Omental fat pad (tissue), 4 donors: Measurements from ENCODE around the gene SGSM2. TPM values are rescaled to one million over a fixed set of nuclear protein-coding genes. Genes with fewer than 3 reads are reported as not detected.

ENCODE experiments used
- ATAC-seq: fragments of 150-250 bp; one replicate; pipeline ENCODE4 v1.9.1; 2016; ENCODE audit warnings: mild to moderate bottlenecking, moderate library complexity; ENCODE audit not compliant: low FRiP score
- DNase-seq: peaks from one replicate; pipeline ENCODE4 v3.0.0-alpha.2; 2019; ENCODE audit warnings: low spot score
- CTCF ChIP-seq, 3 donors: fragments of 450-650 bp; IDR thresholded peaks; one replicate each; pipeline ENCODE4 v1.5.1; 2016 to 2017; ENCODE audit warnings: antibody characterized with exemption in 3 of 3, mild to moderate bottlenecking in 3 of 3, moderate library complexity in 2 of 3
- total RNA-seq, 4 donors: library from RNA; depleted of rRNA; stranded (reverse); fragments of >200 nt; gene quantifications; one replicate each; pipeline ENCODE4 v1.1.0, GENCODE V29; 2016

SGSM2 gene
- total RNA-seq, 4 donors from 2014 or later = 30.8 to 50.7 (median 39.8) TPM

- ATAC-seq = peak; percentile 80
- DNase-seq = peak; percentile 25
- no peak for TF ChIP-seq CTCF (IDR thresholded peaks at IDR 0.05)
Observed at GRCh38 chr17:2337544-2338314, 428 bp downstream of the SGSM2 start.

- TF ChIP-seq CTCF (IDR thresholded peaks at IDR 0.05) = no peak
- ATAC-seq (no peak), DNase-seq (no peak)
Observed at GRCh38 chr17:2338315-2338657, 985 bp downstream of the SGSM2 start.

- DNase-seq = no peak
- ATAC-seq = no peak
- no peak for TF ChIP-seq CTCF (IDR thresholded peaks at IDR 0.05)
Observed at GRCh38 chr17:2343421-2343820, 6.1 kb downstream of the SGSM2 start.

- ATAC-seq (no peak), DNase-seq (no peak)
- TF ChIP-seq CTCF (IDR thresholded peaks at IDR 0.05) = no peak
Observed at GRCh38 chr17:2344528-2344927, 7.2 kb downstream of the SGSM2 start.

- ATAC-seq (no peak), DNase-seq (no peak)
- TF ChIP-seq CTCF (IDR thresholded peaks at IDR 0.05) = no peak
Observed at GRCh38 chr17:2346475-2346874, 9.2 kb downstream of the SGSM2 start.

GRCh38 chr17:2347805-2348685 is 10.7 kb downstream of the SGSM2 start:
- ATAC-seq (peak; percentile 77), DNase-seq (no peak)
- no peak for TF ChIP-seq CTCF (IDR thresholded peaks at IDR 0.05)
